Stimulated activated CD4-positive, alpha-beta T cell treated with anti-CD3 and anti-CD28 coated beads, Interleukin-15, amount 100 ng/mL, for 1 hour (primary cell): ENCODE results near the gene CHURC1.

ENCODE experiments used
- DNase-seq, 2 donors: peaks; one replicate each; pipeline ENCODE4 v3.0.0-alpha.2; 2020; ENCODE audit warnings: low read depth in 1 of 2, low spot score in 1 of 2

The CHURC1 gene

DNA sequence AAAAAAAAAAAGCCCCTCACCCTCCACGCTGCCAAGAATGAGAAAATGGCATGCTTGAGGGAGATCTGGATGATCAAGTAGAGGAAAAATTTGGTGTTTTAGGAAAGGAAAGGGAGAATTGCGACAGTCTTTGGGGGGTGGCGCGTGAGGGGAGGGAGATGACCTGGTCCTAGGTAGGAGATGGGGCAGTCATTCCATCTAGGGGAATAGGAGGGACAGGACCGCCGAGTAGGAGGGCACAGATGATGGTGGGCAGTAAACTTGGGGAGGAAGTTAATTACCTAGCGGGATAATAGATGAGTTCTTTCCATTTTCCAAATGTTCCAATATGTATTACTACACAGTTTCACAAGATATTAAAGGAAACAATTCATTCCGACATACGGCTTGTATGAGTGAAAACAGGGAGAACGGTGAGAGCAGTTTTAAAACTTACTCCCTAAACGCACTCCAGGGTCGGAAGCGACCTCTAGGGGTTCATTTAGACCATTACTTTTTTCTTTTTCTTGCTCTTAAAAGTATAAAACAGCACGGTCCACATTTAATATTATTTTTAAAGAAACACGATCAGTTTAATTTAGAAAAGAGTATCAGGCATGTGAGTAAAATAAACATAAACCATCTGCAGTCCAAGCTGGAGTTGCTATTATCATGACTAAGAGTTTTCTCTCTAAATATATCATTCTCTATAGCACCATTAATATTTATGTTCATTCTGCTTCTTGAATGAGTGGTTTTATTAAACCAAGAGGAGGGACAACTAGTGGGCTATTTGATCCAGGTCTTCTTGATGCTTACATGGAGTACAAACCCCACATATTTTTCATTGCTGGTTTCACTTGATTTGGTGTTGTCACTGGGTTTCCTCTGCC, 69.4 kb downstream of the CHURC1 start:
- no peak for DNase-seq
